ENCODE results near the gene APBB2. TPM values are rescaled to one million over a fixed set of nuclear protein-coding genes. Genes with fewer than 3 reads are reported as not detected.

The APBB2 gene
- total RNA-seq, 4 donors from 2014 or later: 47.5 to 99.9 (median 57.5) TPM

- no peak overlapping the region for H3K4me3 ChIP-seq
- H3K27ac ChIP-seq: no peak overlapping the region
- H3K27me3 ChIP-seq: no peaks in the 10 kb centered on the region
- H3K9me3 ChIP-seq: no peaks in the 10 kb centered on the region
- no peaks in the 10 kb centered on the region for H3K36me3 ChIP-seq
- H3K4me1 ChIP-seq: no peaks in the 10 kb centered on the region
- DNase-seq: no peak
- no peak for TF ChIP-seq POLR2A (IDR thresholded peaks at IDR 0.05)
- TF ChIP-seq CTCF (IDR thresholded peaks at IDR 0.05): no peak
Observed at GRCh38 chr4:40966091-40966490, 248.3 kb downstream of the APBB2 start.

GRCh38 chr4:40963897-40964478, 250.4 kb downstream of the APBB2 start:
- Histone ChIP-seq H3K27me3 (no peaks in the 10 kb centered on the region), H3K27ac (no peak overlapping the region), H3K9me3 (no peaks in the 10 kb centered on the region), H3K36me3 (no peaks in the 10 kb centered on the region), H3K4me3 (no peak overlapping the region), H3K4me1 (no peaks in the 10 kb centered on the region)
- TF ChIP-seq CTCF (IDR thresholded peaks at IDR 0.05): no peak
- no peak for TF ChIP-seq POLR2A (IDR thresholded peaks at IDR 0.05)
- no peak for DNase-seq

DNA sequence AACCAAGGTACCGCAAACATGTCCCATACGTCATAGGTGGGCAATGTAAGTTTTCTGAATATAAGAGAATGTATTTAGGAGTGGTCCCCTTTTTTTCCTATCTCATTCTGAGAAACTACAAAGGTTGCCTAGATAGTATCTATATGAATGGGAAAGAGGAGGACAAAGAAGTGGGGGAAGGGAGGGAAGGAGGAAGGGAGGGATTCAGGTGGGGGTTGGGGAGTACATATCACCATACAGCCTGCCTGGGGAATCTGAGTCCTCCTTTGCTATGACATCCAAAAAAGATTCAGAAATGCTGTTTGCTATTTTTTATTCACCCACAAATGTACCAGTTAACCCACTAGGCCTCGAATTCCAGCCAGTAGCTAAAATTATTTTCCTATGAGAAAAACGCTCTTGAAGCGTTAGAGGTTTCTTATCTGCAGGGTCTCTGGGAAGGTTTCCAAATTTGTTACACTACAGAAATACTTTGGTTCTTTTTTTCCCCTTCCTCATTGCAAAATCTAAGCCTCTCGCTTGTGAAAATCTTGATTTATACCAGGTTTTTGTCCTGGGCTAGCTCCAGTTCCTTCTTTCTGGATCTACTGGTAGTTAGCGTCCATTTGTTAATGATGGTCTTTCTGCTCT, 251.7 kb downstream of the APBB2 start:
- H3K4me3 ChIP-seq: no peak overlapping the region
- H3K4me1 ChIP-seq: no peaks in the 10 kb centered on the region

GRCh38 chr4:40960941-40961340, 253.4 kb downstream of the APBB2 start:
- Histone ChIP-seq H3K27me3 (no peaks in the 10 kb centered on the region), H3K9me3 (no peaks in the 10 kb centered on the region), H3K27ac (no peak overlapping the region), H3K4me1 (no peaks in the 10 kb centered on the region), H3K4me3 (no peak overlapping the region), H3K36me3 (no peaks in the 10 kb centered on the region)
- TF ChIP-seq POLR2A (IDR thresholded peaks at IDR 0.05) (no peak), CTCF (IDR thresholded peaks at IDR 0.05) (no peak)
- no peak for DNase-seq

More for the DNA sequence above, 251.7 kb downstream of the APBB2 start:
- no peaks in the 10 kb centered on the region for H3K9me3 ChIP-seq
- no peaks in the 10 kb centered on the region for H3K36me3 ChIP-seq
- no peak for DNase-seq
- H3K27me3 ChIP-seq: no peaks in the 10 kb centered on the region
- H3K27ac ChIP-seq: no peak overlapping the region
- TF ChIP-seq CTCF (IDR thresholded peaks at IDR 0.05) (no peak), POLR2A (IDR thresholded peaks at IDR 0.05) (no peak)

GRCh38 chr4:40957281-40957680, 257.1 kb downstream of the APBB2 start:
- no peaks in the 10 kb centered on the region for H3K36me3 ChIP-seq
- no peaks in the 10 kb centered on the region for H3K27me3 ChIP-seq
- H3K4me3 ChIP-seq: no peak overlapping the region
- no peak overlapping the region for H3K27ac ChIP-seq
- no peaks in the 10 kb centered on the region for H3K4me1 ChIP-seq
- TF ChIP-seq CTCF (IDR thresholded peaks at IDR 0.05): no peak
- no peak for TF ChIP-seq POLR2A (IDR thresholded peaks at IDR 0.05)
- H3K9me3 ChIP-seq: no peaks in the 10 kb centered on the region
- no peak for DNase-seq
